ENCODE results near the gene CWC27.

CWC27 gene

GRCh38 chr5:64768358-64769312, at the start of gene CWC27, which contains the start of gene SREK1IP1:
CWC27 (plus strand) TSS chr5:64768930; CDS start chr5:64769147, 217 bp downstream.
SREK1IP1 (minus strand) TSS chr5:64768691; CDS start chr5:64768517, 174 bp downstream.
- peak; percentile 81 to 87 for DNase-seq

GRCh38 chr5:64722588-64722987, 46.1 kb upstream of the CWC27 start:
- no peak for DNase-seq

GRCh38 chr5:64727150-64727549, 41.6 kb upstream of the CWC27 start:
- DNase-seq: no peak

GRCh38 chr5:64742411-64742810, 26.3 kb upstream of the CWC27 start:
- no peak for DNase-seq

- no peak for DNase-seq
These were observed 25.9 kb upstream of the CWC27 start for GRCh38 chr5:64742821-64743220.

GRCh38 chr5:64744914-64745313, 23.8 kb upstream of the CWC27 start:
- no peak for DNase-seq

GRCh38 chr5:64746446-64746845, 22.3 kb upstream of the CWC27 start:
- no peak for DNase-seq

- DNase-seq: no peak
These were observed 19.3 kb upstream of the CWC27 start for GRCh38 chr5:64749385-64749784.

- DNase-seq: no peak
These were observed 14.7 kb upstream of the CWC27 start for GRCh38 chr5:64754066-64754465.

- no peak for DNase-seq
These were observed 9.8 kb upstream of the CWC27 start for GRCh38 chr5:64758901-64759300.

GRCh38 chr5:64759960-64760660, 8.6 kb upstream of the CWC27 start:
- DNase-seq: no peak

- no peak for DNase-seq
These were observed 4.7 kb upstream of the CWC27 start for GRCh38 chr5:64763948-64764503.

- DNase-seq: peak in 1 of 2 donors; percentile 9
These were observed 2.8 kb upstream of the CWC27 start for GRCh38 chr5:64765804-64766504.

- DNase-seq: no peak
These were observed 1.8 kb upstream of the CWC27 start for GRCh38 chr5:64766941-64767340.

- no peak for DNase-seq
These were observed 772 bp upstream of the CWC27 start for GRCh38 chr5:64767959-64768357.

- no peak for DNase-seq
These were observed 1.1 kb downstream of the CWC27 start for GRCh38 chr5:64769855-64770254.

- DNase-seq: no peak
These were observed 3.0 kb downstream of the CWC27 start for GRCh38 chr5:64771736-64772135.

GRCh38 chr5:64773533-64773932, 4.8 kb downstream of the CWC27 start:
- no peak for DNase-seq

GRCh38 chr5:64775291-64775690, 6.6 kb downstream of the CWC27 start:
- no peak for DNase-seq

- peak; percentile 61 to 72 for DNase-seq
These were observed 15.8 kb downstream of the CWC27 start for GRCh38 chr5:64784451-64785025.

GRCh38 chr5:64786372-64786771, 17.6 kb downstream of the CWC27 start:
- no peak for DNase-seq

- DNase-seq: no peak
These were observed 19.4 kb downstream of the CWC27 start for GRCh38 chr5:64788156-64788555.

GRCh38 chr5:64789457-64789856, 20.7 kb downstream of the CWC27 start:
- DNase-seq: no peak

Data from CD4-positive, alpha-beta T cell treated with Interleukin-1 beta for 1 hour (primary cell).